Measurements from ENCODE around the gene CFAP210.

CFAP210 gene, protein sequence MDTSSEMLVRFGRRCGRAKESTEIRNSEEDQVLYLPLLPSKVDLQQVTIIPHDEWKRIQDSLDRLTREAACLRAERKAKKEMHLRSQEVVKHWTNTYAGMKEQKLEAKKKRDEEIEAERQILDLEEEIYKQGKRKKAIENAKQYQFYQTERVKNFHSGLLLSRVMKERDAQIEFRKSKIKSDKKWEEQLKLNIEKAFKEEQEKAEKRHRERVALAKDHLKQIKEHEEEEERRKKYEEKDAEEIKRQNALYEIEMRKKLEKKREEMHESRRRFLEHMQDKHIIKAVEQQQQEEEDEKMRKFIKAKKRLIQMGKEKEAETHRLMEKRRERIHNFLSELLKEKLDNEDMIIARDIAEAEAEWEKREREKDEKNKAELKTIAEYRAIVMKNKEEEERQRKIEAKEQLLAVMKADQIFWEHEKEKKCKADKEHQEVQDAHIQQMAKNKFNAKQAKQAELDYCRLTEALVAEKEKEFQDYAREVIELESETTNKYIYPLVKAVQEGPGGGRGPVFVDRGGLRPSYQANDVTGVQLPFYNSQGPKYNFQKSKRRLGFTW

DNA sequence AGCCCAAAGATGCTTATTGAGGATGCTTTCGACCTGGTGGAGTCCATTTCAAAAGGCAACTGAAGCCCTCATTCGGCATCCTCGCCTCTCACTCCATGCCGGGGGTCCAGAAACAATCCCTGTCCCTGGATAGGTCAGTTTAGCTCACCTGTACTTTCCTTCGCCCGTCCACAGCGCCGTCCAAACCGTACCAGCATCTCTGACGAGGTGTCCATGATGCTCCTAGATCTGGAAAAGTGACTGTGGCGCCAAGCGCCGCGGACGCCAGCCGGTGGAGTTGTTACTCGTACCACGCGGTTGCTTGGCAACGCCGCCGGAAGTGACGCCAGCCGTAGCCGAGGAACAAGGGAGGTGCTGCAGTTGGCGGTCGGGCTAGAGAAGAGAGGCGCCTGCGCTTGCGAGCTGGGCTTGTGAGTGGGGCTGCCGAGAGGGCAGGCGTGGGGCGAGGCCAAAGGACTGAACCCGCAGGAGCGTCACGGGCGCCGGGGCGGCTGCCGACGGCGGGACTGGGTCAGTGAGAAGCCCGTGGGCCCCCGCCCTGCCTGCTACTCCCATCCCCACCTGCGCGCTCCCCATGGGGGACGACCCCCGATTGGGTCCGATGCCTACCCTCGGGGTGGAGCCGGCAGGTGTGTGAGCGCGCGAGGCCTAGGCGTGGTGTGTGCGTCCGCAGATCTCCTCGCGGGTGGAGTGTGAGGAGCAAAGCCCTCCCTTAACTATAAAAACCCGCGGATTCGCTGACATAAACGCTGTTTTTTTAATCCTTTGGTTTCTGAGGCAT lies at the start of gene CFAP210, which contains the start of gene PHOSPHO2:
Gene CFAP210 (minus strand): TSS at position 293 of the 781 bp plus-strand sequence. CDS start 78 bp downstream, at position 215.
Gene PHOSPHO2 (plus strand): TSS at position 357 of the 781 bp plus-strand sequence. CDS start 6,503 bp downstream, outside the sequence.
- DNase-seq (ENCODE audit: low read depth, low spot score), result peak; percentile 97

- no peak for DNase-seq (ENCODE audit: low read depth, low spot score)
Measured at GRCh38 chr2:169743549-169743948, 49.3 kb upstream of the CFAP210 start.

DNA sequence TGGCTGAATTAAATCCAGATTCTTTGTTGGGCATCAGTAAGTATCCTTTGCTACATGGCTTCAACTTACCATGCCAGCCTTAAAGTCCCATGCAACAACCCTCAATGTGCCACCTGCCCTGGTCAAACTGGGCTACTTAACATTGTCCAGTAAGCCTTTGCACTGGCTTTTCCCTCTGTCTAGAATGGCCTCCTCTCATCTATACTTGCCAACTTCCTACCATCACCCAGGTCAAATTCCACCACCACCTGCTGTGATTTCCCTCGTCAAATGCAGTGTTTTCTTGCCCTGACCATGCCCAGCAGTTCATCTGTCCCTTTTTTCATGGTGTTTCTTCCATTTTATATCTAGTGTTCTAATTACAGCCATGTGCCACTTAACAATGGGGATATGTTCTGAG lies 45.1 kb upstream of the CFAP210 start:
- DNase-seq (ENCODE audit: low read depth, low spot score), result no peak

GRCh38 chr2:169738566-169739229 lies 44.5 kb upstream of the CFAP210 start:
- no peak for DNase-seq (ENCODE audit: low read depth, low spot score)

- peak; percentile 48 for DNase-seq (ENCODE audit: low read depth, low spot score)
Measured at GRCh38 chr2:169736902-169737301, 42.7 kb upstream of the CFAP210 start.

- DNase-seq (ENCODE audit: low read depth, low spot score), result no peak
Measured at GRCh38 chr2:169735623-169736022, 41.4 kb upstream of the CFAP210 start.

DNA sequence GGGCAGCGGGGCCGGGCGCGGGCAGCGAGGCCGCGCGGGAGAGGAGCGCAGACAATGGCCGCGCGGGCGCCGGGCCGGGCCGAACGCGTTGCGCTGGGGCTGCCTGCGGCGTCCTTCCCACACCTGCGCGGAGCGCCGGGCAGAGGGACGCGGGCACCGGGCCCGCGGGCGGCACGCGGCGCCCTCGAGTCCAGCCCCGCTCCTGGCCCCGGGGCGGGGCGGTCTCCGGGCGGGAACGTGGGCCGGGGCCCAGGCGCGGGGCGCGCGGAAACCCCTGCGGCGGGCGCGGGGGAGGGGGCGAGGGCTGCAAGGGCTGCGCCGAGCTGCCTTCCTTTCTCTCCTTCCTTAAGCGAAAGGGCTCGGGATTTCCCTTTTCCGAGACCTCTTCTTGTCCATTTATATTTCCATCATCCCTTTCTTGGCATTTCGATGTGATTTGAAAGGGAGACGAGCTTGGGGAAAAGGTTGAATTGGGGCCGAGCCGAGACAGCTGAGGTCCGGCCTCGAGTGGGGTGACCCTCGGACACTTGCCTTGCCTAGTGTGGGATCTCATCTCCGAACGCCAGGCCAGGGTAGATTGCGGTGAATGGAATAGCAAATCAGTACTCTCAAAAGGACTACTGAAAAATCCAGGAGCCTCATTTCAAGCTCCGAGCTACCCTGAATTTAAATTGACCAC lies 40.1 kb upstream of the CFAP210 start:
- DNase-seq (ENCODE audit: low read depth, low spot score), result peak; percentile 48

DNA sequence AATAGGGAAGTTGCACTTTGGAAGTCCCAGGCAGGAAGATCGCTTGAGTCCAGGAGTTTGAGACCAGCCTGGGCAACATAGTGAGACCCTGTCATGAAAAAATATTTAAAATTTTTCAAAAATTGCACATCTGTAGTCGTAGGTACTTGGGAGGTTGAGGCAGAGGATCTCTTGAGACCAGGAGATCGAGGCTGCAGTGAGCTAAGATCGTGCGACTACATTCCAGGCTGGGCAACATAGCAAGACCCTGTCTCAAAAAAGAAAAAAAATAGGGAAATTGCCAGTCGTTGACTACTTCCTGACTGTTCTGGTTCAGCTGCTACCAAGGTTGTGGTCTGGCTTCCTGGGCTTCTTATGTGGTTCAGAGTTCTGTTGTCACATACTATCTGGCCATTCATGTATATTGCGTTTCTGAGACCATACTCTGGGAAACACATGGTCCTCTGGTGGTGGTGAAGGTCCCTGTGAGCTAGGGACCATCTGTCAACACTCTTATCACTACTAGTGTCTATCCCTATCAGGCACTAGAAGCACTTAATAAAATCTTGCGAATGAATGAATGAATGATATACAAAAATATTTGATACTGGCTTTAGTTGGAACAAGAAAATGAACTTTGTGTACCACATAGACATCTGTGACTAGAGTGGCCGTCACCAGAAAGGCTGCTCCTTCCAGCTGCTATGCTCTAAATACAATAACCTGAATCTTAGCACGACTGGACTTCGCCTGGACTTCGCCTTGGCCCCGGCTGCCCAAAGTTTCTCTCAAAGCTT lies 38.6 kb upstream of the CFAP210 start:
- DNase-seq (ENCODE audit: low read depth, low spot score), result no peak

DNA sequence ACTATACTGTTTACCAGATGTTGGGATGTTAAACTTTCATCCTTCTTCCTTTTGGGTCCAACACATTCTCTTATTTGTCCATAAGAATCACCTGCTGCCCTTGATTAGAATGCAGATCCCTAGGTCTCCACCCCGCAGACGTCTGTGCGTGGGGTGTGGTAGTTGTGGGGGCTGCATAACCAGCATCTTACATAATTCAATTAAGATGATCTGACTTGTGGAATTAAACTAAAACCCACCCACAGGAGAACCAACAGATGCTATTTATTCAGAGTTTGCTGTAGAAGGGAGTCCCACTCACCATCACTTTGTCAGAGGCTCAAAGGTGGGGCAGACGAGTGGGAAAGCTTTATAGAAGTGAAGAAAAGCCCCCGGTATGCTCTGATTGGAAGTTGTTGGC lies 37.9 kb upstream of the CFAP210 start:
- no peak for DNase-seq (ENCODE audit: low read depth, low spot score)

DNA sequence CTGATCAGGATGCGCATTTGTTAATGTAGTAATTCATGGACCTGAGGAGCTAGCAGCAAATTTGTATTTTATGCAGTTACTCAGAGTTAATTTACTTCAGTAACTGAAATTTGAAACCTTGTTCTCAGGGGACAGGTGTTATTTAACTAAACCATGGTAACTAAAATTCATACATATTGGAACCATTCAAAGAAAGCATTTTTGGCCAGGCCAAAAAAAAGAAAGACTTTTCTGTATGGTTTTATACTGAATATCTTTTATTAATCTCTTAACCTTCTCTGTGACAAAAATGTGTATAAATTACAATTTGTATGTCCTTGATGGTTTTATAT lies 35.0 kb upstream of the CFAP210 start:
- DNase-seq (ENCODE audit: low read depth, low spot score), result no peak

- peak; percentile 73 for DNase-seq (ENCODE audit: low read depth, low spot score)
Measured at GRCh38 chr2:169727065-169727464, 32.9 kb upstream of the CFAP210 start.

DNA sequence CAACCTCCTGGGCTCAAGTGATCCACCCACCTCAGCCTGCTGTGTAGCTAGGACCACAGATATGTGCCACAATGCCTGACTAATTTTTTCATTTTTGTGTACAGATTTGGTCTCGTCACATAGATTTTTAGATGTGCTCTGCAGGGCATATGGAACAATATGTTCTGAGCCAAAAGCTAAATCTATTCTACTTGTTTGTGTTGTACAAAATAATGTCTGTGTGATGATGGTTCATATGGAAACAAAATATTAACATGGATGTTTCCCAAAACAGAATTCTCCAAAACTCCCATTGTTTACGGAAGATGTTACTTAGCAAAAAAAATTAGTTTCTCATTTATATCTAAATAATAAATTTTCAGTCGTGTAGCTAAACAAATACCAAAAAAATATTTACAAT lies 26.8 kb upstream of the CFAP210 start:
- no peak for DNase-seq (ENCODE audit: low read depth, low spot score)

DNA sequence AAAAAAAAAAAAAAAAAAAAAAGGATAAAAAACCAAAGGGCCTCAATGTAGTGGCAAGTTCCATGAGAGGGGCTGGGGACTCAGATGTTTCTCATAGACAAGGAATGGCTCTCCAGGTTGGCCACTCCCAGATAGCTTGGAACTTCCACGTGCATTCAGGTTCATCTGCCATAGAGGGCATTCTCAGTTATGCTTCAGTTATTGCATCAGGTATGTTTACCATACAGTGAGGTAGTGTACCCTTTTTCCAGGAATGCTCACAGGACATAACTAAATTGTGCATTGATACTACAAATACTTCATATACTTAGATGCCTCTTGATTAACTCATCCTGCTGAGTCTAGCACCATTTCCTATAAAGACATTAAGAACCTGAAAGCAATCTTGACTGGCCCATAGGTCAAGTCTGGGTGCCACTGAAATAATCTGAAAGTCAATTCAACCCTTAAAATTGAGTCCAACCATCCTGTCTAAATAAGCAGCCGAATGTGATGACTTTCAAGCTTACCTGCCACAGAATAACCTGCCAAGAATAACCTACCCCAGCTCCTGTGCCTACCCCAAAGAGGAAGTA lies 24.8 kb upstream of the CFAP210 start:
- no peak for DNase-seq (ENCODE audit: low read depth, low spot score)

DNA sequence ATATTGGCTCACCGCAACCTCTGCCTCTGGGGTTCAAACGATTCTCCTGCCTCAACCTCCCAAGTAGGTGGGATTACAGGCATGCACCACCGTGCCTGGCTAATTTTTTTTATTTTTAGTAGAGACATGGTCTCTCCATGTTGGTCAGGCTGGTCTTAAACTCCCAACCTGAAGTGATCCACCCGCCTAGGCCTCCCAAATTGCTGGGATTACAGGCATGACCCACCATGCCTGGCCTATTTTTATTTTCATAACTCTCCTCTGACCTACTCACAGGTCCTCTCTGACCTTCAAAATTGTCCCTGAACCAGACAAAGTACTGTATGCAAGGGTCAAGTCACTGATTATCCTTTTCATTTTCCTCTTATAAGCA lies 23.5 kb upstream of the CFAP210 start:
- DNase-seq (ENCODE audit: low read depth, low spot score), result no peak

DNA sequence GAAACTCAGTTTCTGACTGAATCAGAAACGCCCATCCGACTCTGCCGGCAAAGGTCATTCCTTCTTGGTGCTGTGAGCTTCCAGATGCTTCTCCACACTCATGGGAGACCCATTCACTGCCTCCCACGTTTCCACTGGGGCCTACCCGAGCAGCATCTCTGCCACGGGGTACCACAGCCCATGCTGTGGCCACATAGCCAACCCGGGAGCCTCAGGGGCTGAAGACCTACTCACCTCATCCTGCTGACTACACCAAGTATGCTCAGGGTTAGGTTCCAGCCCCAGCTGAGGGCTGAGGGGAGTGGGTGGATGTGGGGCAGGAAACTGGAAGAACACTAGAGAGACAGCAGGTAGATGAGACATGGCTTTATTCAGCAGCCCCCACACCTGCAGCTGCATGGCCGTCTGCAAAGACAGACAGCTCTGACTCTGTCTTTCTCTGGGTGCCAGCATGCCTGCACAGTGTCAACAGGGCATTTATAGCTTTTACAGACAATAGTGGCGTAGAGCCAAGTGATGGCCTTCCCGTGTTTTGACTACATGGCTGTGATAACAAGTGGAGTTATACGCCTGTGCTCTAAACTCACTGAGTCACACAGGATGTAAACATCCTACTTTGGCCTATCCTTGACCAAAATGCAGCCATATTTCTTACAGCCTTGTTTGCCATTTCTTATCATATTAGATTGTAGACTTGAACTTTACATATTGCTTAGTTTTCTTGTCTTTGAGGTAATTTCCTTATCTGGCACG lies 22.9 kb upstream of the CFAP210 start:
- no peak for DNase-seq (ENCODE audit: low read depth, low spot score)

DNA sequence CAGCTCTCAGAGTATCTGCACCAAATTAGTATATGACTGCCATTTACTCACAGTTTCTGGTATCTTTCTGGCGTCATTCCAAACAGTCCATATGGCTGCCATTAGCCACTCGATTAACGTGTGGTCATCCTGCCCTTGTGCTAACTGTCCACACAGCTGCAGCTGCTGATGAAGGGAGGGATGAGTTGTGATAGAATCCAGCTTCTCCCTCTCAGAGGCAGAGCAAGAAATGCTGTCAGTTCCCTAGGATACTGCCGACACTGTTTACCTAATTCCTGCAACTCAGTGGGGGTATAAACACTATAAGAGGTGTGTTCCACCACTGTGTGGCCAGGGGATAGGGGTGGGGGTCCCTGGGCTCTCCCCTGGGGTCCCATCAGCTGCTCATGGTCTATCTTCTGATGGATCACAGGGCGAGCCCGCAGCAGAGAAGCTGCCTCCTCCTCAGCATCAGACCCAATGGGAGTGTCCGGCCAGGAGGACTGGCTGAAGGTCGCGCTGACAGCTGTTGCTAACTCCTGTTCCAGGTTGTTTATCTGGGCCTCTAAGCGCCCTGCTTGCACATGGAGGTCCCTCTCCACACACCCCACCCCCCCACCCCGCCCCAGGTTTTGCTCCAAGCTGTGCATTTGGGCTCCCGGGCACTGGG lies 22.2 kb upstream of the CFAP210 start:
- no peak for DNase-seq (ENCODE audit: low read depth, low spot score)

DNA sequence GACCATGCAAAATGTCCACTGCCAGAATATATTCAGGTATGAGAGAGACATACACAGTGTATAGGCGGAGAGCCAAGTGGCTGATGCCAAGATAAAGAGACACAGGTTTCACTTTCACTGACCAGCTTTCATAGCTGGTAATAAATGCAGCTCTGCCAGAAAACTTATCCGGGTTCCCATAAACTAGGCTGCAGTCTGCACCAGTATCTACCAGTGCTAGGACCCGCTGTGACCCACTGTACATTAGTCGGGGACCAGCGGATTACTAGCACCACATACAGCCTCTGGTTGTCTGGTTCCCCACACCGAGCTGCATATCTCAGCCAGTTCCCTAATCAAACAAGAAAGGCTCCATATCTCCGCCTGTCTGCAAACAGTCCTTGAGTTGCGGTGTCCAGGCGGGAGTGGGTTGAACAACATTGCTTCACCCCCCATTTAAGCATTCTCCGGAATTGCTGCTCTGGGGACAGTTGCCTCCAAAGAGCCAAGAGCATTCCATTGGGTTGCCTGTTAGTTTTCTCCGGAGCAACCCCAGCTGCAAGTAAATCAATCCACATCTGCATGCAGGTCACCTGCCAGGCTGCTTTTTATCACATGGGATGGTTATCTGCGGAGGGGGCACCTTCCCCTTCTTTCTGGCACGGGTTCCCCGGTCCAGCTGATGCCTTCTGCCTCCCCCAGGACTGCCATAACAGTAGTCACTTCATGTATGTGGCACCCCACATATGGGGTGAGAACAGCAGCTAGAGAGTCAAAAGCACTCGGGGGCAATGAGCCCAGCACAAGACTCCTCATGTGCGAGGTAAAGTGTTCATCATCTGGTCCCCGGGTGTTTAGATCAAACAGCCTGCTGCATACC lies 21.4 kb upstream of the CFAP210 start:
- DNase-seq (ENCODE audit: low read depth, low spot score), result no peak

DNA sequence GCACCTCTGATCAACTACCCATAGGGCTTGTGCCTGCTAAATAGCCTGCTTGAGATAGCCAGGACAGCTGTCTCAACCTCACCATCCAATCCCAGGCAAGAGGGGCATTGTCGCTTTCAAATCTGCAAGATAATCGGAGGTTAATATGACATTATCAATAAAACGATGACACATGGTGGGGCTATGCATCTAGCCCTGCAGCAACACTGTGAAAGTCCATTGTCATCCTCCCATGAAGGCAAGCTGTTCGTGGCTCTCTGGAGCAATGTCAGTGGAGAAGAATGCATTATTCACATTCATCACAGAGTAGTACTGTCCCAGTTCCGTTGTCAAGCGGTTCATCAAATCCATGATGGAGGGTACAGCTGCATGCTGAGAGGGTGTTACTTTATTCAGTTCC lies 20.5 kb upstream of the CFAP210 start:
- DNase-seq (ENCODE audit: low read depth, low spot score), result no peak
